Epithelial cell of proximal tubule (primary cell): ENCODE results near the gene TMEM214. TPM values are rescaled to one million over a fixed set of nuclear protein-coding genes. Genes with fewer than 3 reads are reported as not detected.
"Not testable (repeated sequence)": the region's sequence is repeated elsewhere in the genome, so short reads cannot be mapped to it uniquely, and the experiment has no call there.

Experiments
- DNase-seq: peaks from one replicate; pipeline ENCODE4 v3.0.0-alpha.2; 2011; ENCODE audit warnings: low read depth
- H3K4me3 ChIP-seq: 2 replicates; pipeline ENCODE4 v1.5.1; 2011; ENCODE audit warnings: low read depth, mild to moderate bottlenecking, low read length
- total RNA-seq: library from RNA; depleted of rRNA; stranded (reverse); fragments of >200 nt; gene quantifications from 2 replicates; pipeline ENCODE4 v1.2.3, GENCODE V29; 2015
- TF ChIP-seq, protein P1 (sequence below): conservative IDR thresholded peaks from 2 replicates; pipeline ENCODE4 v1.5.1; 2012; ENCODE audit warnings: low read depth, mild to moderate bottlenecking, low read length

Gene TMEM214
- total RNA-seq, 1 donor from 2014 or later: 11.2 TPM

GRCh38 chr2:27072920-27073319 lies 40.2 kb downstream of the TMEM214 start:
- no peak for DNase-seq
- H3K4me3 ChIP-seq: no peak overlapping the region
- TF ChIP-seq, protein P1, sequence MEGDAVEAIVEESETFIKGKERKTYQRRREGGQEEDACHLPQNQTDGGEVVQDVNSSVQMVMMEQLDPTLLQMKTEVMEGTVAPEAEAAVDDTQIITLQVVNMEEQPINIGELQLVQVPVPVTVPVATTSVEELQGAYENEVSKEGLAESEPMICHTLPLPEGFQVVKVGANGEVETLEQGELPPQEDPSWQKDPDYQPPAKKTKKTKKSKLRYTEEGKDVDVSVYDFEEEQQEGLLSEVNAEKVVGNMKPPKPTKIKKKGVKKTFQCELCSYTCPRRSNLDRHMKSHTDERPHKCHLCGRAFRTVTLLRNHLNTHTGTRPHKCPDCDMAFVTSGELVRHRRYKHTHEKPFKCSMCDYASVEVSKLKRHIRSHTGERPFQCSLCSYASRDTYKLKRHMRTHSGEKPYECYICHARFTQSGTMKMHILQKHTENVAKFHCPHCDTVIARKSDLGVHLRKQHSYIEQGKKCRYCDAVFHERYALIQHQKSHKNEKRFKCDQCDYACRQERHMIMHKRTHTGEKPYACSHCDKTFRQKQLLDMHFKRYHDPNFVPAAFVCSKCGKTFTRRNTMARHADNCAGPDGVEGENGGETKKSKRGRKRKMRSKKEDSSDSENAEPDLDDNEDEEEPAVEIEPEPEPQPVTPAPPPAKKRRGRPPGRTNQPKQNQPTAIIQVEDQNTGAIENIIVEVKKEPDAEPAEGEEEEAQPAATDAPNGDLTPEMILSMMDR: no peak

DNA sequence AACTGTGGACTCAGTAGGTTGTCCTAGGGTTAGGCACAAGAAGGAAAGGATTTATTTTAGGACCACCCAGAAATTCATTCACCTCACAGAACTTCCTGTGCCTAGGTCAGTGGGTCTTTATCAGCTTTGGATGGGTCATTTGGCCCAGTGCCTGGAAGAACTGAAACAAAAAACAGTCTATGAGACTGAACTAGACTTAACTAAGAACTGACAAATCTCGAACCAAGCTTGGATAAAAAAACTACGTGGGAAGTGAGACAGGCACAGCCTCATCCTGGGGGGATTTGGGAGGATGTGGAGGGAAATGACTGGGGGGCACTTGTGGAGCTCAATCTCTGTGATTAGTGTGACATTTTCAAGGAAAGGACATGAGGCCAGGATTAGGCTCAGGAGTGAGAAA lies 41.0 kb downstream of the TMEM214 start:
- TF ChIP-seq, protein P1: no peak
- DNase-seq: no peak

GRCh38 chr2:27074738-27075565 lies 42.2 kb downstream of the TMEM214 start:
- TF ChIP-seq, protein P1: no peak
- no peak for DNase-seq

More for the DNA sequence above, 41.0 kb downstream of the TMEM214 start:
- H3K4me3 ChIP-seq: no peak overlapping the region

DNA sequence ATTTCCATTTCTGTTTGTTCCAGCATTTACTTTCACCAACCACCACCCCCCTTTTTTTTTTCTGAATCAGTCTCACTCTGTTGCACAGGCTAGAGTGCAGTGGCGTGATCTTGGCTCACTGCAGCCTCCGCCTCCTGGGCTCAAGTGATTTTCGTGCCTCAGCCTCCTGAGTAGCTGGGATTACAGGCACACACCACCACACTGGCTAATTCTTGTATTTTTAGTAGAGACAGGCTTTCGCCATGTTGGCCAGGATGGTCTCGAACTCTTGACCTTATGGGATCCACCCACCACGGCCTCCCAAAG lies 42.8 kb downstream of the TMEM214 start:
- DNase-seq, H3K4me3 ChIP-seq: not testable (repeated sequence)

More at GRCh38 chr2:27074738-27075565, 42.2 kb downstream of the TMEM214 start:
- no peak overlapping the region for H3K4me3 ChIP-seq

GRCh38 chr2:27076323-27076722 lies 43.6 kb downstream of the TMEM214 start:
- TF ChIP-seq, protein P1: no peak
- H3K4me3 ChIP-seq: no peak overlapping the region
- DNase-seq: no peak

- no peak for DNase-seq
- no peak overlapping the region for H3K4me3 ChIP-seq
- TF ChIP-seq, protein P1: no peak
Measured at GRCh38 chr2:27077231-27077630, 44.5 kb downstream of the TMEM214 start.

DNA sequence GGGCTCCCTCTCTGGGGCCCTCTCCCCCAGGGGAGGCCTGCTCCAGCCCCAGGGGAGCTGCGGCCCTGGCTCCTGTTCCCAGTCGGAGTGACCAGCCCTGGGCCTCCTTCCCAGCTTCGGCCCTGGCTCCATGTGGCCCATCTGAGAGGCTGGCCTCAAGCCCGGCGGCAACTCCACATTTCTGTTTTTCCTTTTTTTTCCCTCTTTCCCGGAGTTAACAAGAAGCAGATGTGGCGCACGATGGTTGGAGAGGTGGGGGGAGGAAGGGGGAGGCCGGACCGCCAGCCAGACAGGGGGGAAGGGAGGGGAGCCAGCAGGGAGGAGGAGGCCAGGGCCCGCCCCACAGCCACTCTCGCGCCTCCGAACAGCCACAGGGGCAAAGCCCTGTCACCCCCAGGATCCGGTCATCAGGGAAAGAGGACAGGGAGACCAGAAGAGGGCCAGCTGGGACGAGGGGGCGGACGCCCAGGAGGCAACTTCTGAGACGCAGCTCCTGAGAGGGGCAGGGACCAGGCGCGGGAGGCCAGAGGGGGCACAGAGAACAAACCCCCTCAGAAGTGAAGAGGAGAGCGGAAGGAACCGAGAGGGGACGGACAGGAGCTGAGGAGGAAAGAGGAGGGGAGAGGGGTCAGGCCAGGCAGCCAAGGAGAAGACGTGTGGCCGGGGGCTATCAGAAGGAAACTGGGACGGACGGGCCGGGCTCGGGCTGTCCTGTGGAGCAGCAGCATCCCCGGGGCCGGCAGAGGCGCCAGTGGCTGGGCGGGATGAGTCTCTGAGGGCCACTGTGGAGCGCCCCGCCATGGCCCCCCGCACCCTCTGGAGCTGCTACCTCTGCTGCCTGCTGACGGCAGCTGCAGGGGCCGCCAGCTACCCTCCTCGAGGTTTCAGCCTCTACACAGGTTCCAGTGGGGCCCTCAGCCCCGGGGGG lies 45.8 kb downstream of the TMEM214 start, which contains the start of gene EMILIN1:
Gene EMILIN1, plus strand, starts transcription at position 349 of the 928 bp plus-strand sequence. Its CDS starts 451 bp downstream, at position 800.
- TF ChIP-seq, protein P1: no peak
- DNase-seq: no peak
- no peak within 1 kb of the TSS for H3K4me3 ChIP-seq
